Dendritic cell treated with granulocyte-macrophage colony-stimulating factor and Interleukin-4, amounts not matched to agents 40 ng/mL and 50 ng/mL, for 4 days (primary cell): ENCODE data around the gene NLN.
A peak's percentile ranks its signal among the peaks of the same experiment; 100 is the strongest.
"Not testable (repeated sequence)": the region's sequence is repeated elsewhere in the genome, so short reads cannot be mapped to it uniquely, and the experiment has no call there.

Experiments
- H3K27ac Mint-ChIP-seq: one replicate; pipeline ENCODE4 v1.8.0; 2022; ENCODE audit warnings: mild to moderate bottlenecking, mixed read lengths
- H3K27me3 Mint-ChIP-seq: one replicate; pipeline ENCODE4 v1.8.0; 2022; ENCODE audit warnings: mild to moderate bottlenecking, mixed read lengths
- H3K36me3 Mint-ChIP-seq: one replicate; pipeline ENCODE4 v1.8.0; 2022; ENCODE audit warnings: low read depth, mixed read lengths
- H3K4me1 Mint-ChIP-seq: one replicate; pipeline ENCODE4 v1.8.0; 2022; ENCODE audit warnings: low read depth, mixed read lengths
- H3K4me3 Mint-ChIP-seq: one replicate; pipeline ENCODE4 v1.8.0; 2022; ENCODE audit warnings: mild to moderate bottlenecking, moderate library complexity, mixed read lengths
- H3K9me3 Mint-ChIP-seq: one replicate; pipeline ENCODE4 v1.8.0; 2022; ENCODE audit warnings: mixed read lengths
- intact Hi-C: fragments of 100-400 bp; cut with micrococcal nuclease; formaldehyde crosslinking; loops from one replicate; pipeline ENCODE4 v1.15.0; 2022

The NLN gene

GRCh38 chr5:65718576-65719310, 3.3 kb upstream of the NLN start:
- Mint-ChIP-seq H3K27me3 (no peaks in the 10 kb centered on the region), H3K4me3 (no peak overlapping the region), H3K9me3 (no peaks in the 10 kb centered on the region), H3K4me1 (peaks cover 16% of the 10 kb centered on the region), H3K36me3 (peaks cover 34% of the 10 kb centered on the region), H3K27ac (no peak overlapping the region)
- intact Hi-C loops, result no loop called here

GRCh38 chr5:65721050-65721719, 820 bp upstream of the NLN start:
- Mint-ChIP-seq H3K36me3 (peaks cover 23% of the 10 kb centered on the region), H3K9me3 (no peaks in the 10 kb centered on the region), H3K4me3 (peak overlapping the region; percentile 94), H3K27me3 (no peaks in the 10 kb centered on the region), H3K27ac (peak overlapping the region; percentile 97), H3K4me1 (peaks cover 16% of the 10 kb centered on the region)
- intact Hi-C loops, result loop anchor here (1.0 kb wide), 1 partner anchor 422 kb away; no protein-coding TSS in a partner anchor

GRCh38 chr5:65722575-65723403, 784 bp downstream of the NLN start:
- no peaks in the 10 kb centered on the region for H3K27me3 Mint-ChIP-seq
- peak overlapping the region; percentile 94 for H3K4me3 Mint-ChIP-seq
- H3K27ac Mint-ChIP-seq, result peak overlapping the region; percentile 97
- H3K4me1 Mint-ChIP-seq, result peaks cover 23% of the 10 kb centered on the region
- H3K9me3 Mint-ChIP-seq, result no peaks in the 10 kb centered on the region
- intact Hi-C loops, result loop anchor here (1.0 to 2.0 kb wide), 2 partner anchors 98 to 204 kb away; partner anchors contain the start of genes ERBIN and TRIM23
- H3K36me3 Mint-ChIP-seq, result peaks cover 23% of the 10 kb centered on the region

- intact Hi-C loops, result no loop called here
- Mint-ChIP-seq H3K27ac (peak overlapping the region; percentile 69), H3K36me3 (peaks cover 17% of the 10 kb centered on the region), H3K9me3 (no peaks in the 10 kb centered on the region), H3K4me3 (peak overlapping the region; percentile 4), H3K27me3 (no peaks in the 10 kb centered on the region), H3K4me1 (peaks cover 40% of the 10 kb centered on the region)
Measured at GRCh38 chr5:65727491-65728156, 5.6 kb downstream of the NLN start.

GRCh38 chr5:65728218-65728617, 6.2 kb downstream of the NLN start:
- H3K27ac Mint-ChIP-seq, result no peak overlapping the region

GRCh38 chr5:65730910-65731309, 8.9 kb downstream of the NLN start:
- intact Hi-C loops, result no loop called here
- H3K36me3 Mint-ChIP-seq, result peaks cover 12% of the 10 kb centered on the region
- H3K27ac Mint-ChIP-seq, result peak overlapping the region; percentile 92
- H3K4me1 Mint-ChIP-seq, result peaks cover 43% of the 10 kb centered on the region
- H3K9me3 Mint-ChIP-seq, result peaks cover 10% of the 10 kb centered on the region
- H3K4me3 Mint-ChIP-seq, result no peak overlapping the region
- H3K27me3 Mint-ChIP-seq, result no peaks in the 10 kb centered on the region

More at GRCh38 chr5:65728218-65728617, 6.2 kb downstream of the NLN start:
- peaks cover 12% of the 10 kb centered on the region for H3K36me3 Mint-ChIP-seq
- intact Hi-C loops, result no loop called here
- H3K27me3 Mint-ChIP-seq, result no peaks in the 10 kb centered on the region
- peaks cover 34% of the 10 kb centered on the region for H3K4me1 Mint-ChIP-seq
- no peaks in the 10 kb centered on the region for H3K9me3 Mint-ChIP-seq
- no peak overlapping the region for H3K4me3 Mint-ChIP-seq

GRCh38 chr5:65732046-65732445, 10.0 kb downstream of the NLN start:
- peaks cover 38% of the 10 kb centered on the region for H3K4me1 Mint-ChIP-seq
- H3K27me3 Mint-ChIP-seq, H3K9me3 Mint-ChIP-seq, intact Hi-C loops: not testable (repeated sequence)
- peak overlapping the region; percentile 73 for H3K4me3 Mint-ChIP-seq
- H3K36me3 Mint-ChIP-seq, result peaks cover 12% of the 10 kb centered on the region
- H3K27ac Mint-ChIP-seq, result peak overlapping the region; percentile 92

GRCh38 chr5:65734196-65734775, 12.3 kb downstream of the NLN start:
- intact Hi-C loops, H3K9me3 Mint-ChIP-seq, H3K4me3 Mint-ChIP-seq, H3K27me3 Mint-ChIP-seq: not testable (repeated sequence)
- H3K4me1 Mint-ChIP-seq, result peaks cover 47% of the 10 kb centered on the region
- H3K36me3 Mint-ChIP-seq, result peaks cover 12% of the 10 kb centered on the region
- peak overlapping the region; percentile 45 for H3K27ac Mint-ChIP-seq

GRCh38 chr5:65734921-65735320, 12.9 kb downstream of the NLN start:
- Mint-ChIP-seq H3K9me3 (peaks cover 10% of the 10 kb centered on the region), H3K27ac (peak overlapping the region; percentile 77), H3K36me3 (peaks cover 10% of the 10 kb centered on the region), H3K4me3 (no peak overlapping the region), H3K27me3 (no peaks in the 10 kb centered on the region), H3K4me1 (peaks cover 49% of the 10 kb centered on the region)
- intact Hi-C loops, result no loop called here

GRCh38 chr5:65736011-65736410, 14.0 kb downstream of the NLN start:
- intact Hi-C loops, result no loop called here
- peaks cover 45% of the 10 kb centered on the region for H3K4me1 Mint-ChIP-seq
- peak overlapping the region; percentile 77 for H3K27ac Mint-ChIP-seq
- peaks cover 2% of the 10 kb centered on the region for H3K36me3 Mint-ChIP-seq
- no peak overlapping the region for H3K4me3 Mint-ChIP-seq
- peaks cover 10% of the 10 kb centered on the region for H3K9me3 Mint-ChIP-seq
- no peaks in the 10 kb centered on the region for H3K27me3 Mint-ChIP-seq

- intact Hi-C loops, result no loop called here
- H3K36me3 Mint-ChIP-seq, result no peaks in the 10 kb centered on the region
- peaks cover 37% of the 10 kb centered on the region for H3K4me1 Mint-ChIP-seq
- peaks cover 10% of the 10 kb centered on the region for H3K9me3 Mint-ChIP-seq
- no peaks in the 10 kb centered on the region for H3K27me3 Mint-ChIP-seq
- peak overlapping the region; percentile 56 for H3K27ac Mint-ChIP-seq
- no peak overlapping the region for H3K4me3 Mint-ChIP-seq
Measured at GRCh38 chr5:65737842-65738241, 15.8 kb downstream of the NLN start.

- no peaks in the 10 kb centered on the region for H3K27me3 Mint-ChIP-seq
- H3K4me3 Mint-ChIP-seq, result no peak overlapping the region
- peaks cover 38% of the 10 kb centered on the region for H3K4me1 Mint-ChIP-seq
- peak overlapping the region; percentile 56 for H3K27ac Mint-ChIP-seq
- no peaks in the 10 kb centered on the region for H3K36me3 Mint-ChIP-seq
- H3K9me3 Mint-ChIP-seq, result peaks cover 10% of the 10 kb centered on the region
- intact Hi-C loops, result no loop called here
Measured at GRCh38 chr5:65738305-65738704, 16.3 kb downstream of the NLN start.

GRCh38 chr5:65739162-65739561, 17.2 kb downstream of the NLN start:
- H3K9me3 Mint-ChIP-seq, result peaks cover 10% of the 10 kb centered on the region
- H3K36me3 Mint-ChIP-seq, result peaks cover 7% of the 10 kb centered on the region
- peaks cover 38% of the 10 kb centered on the region for H3K4me1 Mint-ChIP-seq
- intact Hi-C loops, result no loop called here
- H3K27me3 Mint-ChIP-seq, result no peaks in the 10 kb centered on the region
- H3K27ac Mint-ChIP-seq, result no peak overlapping the region
- H3K4me3 Mint-ChIP-seq, result no peak overlapping the region
